GM18519 (cell line): ENCODE data around the gene RDM1.

ENCODE experiments used
- ATAC-seq: cut with Tn5 transposase; IDR thresholded peaks from one replicate; pipeline ENCODE4 v1.9.1; 2021; ENCODE audit warnings: mild to moderate bottlenecking, moderate library complexity; ENCODE audit not compliant: unreplicated experiment, low FRiP score

Gene RDM1

GRCh38 chr17:35875072-35875799, 55.3 kb downstream of the RDM1 start:
- ATAC-seq: no peak

DNA sequence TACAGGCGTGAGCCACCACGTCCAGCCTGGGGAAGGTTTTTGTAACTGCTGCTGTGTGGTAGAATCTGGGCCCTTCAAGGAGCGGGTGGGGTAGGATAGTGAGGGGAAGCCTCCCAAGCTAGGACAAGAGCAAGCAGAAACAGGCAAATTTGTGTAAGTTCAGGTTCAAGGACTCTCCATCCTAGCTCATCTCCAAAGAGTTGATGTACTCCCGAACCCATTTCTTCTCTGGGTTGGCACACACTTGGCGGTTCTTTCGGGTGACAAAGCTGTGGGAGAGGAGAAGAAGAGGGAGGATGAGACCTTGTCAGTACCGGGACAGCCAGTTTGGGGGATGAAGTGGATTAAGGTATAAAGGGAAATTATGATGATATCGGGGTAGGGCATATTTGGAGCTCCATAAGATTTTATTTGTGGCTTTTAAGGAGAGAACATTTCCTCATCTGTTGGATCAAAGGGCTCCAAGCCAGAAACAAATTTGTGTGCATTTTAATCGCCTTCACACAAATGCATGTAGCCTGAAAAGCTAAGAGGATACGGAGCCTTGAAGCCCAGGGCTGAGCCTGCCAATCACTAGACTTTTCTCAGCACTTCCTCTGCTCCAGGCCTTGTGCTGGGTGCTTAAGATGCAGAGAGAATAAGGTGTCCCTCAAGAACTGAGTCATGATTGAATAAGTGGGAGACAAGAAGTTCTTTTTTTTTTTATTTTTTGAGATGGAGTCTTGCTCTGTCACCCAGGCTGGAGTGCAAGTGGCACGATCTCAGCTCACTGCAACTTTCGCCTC, 58.2 kb downstream of the RDM1 start:
- ATAC-seq: no peak

DNA sequence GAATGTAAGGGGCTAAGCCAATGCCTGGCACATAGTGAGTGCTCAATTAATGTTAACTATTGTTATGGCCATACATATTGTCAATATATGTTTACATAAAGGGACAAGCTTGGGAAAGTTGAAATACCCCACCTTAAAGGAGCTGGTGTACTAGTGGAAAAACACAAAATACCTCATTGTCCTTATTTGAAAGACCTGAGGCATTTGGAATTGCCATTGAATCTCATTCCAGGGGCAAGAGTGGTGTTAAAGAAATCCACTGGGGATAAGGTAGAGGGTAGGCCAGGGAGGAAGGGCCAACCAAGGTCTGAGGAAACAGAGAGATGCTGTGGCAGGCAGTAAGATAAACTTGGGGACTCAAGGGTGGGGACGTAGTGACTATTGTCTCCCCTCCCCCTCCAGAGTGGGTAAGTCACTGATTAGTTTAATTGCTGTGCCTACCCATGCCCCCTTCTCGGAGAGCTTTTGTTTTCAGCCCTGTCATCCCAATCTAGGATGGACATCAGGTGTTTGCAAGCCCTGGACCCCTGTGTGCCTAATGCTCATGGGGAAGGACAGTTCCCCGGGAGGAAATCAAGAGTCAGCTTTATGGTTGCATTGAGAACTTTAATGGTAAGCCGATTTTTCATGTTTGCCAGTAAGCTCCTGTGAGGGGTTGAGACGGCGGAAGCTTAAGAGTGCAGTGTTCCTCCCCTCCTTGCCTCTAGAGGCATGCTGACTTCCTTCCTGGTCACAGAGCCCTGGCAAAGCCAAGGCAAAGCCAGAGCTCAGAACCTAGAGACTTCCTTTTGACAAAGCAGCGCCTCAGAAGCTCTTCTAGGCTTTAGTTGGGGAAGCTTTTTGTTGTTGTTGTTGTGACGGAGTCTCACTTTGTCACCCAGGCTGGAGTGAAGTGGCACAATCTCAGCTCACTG, 59.4 kb downstream of the RDM1 start:
- no peak for ATAC-seq

DNA sequence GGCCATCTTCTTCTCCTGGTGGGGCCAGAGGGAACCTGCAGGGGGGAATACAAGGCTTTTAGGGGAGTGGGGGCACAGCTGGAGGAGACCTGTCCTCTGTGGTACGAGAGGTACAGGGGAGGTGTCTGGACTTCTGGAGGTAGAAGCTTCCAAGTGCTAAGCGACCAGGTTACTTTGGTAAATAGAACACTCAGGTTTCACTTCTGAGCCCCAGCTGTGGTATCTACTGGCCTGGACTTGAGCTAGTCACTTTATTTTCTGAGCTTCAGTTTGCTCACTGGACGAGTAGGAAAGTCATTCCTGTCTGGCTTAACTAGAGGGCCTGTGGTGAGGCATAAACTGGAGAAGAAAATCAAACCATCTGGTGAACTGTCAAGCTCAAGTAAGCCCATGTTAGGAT, 61.8 kb downstream of the RDM1 start, which contains the start of gene HEATR9:
Gene HEATR9 (minus strand): TSS at position 155 of the 400 bp plus-strand sequence. CDS start 149 bp downstream, at position 6.
- ATAC-seq: no peak
